GM21423 (cell line): Measurements from ENCODE around the gene NID1.
A peak's percentile ranks its signal among the peaks of the same experiment; 100 is the strongest.
"Not testable (repeated sequence)": the region's sequence is repeated elsewhere in the genome, so short reads cannot be mapped to it uniquely, and the experiment has no call there.

ENCODE experiments used
- ATAC-seq: cut with Tn5 transposase; IDR thresholded peaks from one replicate; pipeline ENCODE4 v1.9.1; 2021; ENCODE audit warnings: mild to moderate bottlenecking, moderate library complexity; ENCODE audit not compliant: unreplicated experiment

NID1 gene

GRCh38 chr1:235941876-235942624, 122.8 kb downstream of the NID1 start:
- ATAC-seq = no peak

GRCh38 chr1:235940285-235940684, 124.6 kb downstream of the NID1 start:
- no peak for ATAC-seq

- no peak for ATAC-seq
These were observed 125.5 kb downstream of the NID1 start for GRCh38 chr1:235939480-235939775.

- no peak for ATAC-seq
These were observed 126.0 kb downstream of the NID1 start for GRCh38 chr1:235938709-235939479.

GRCh38 chr1:235937123-235937522, 127.8 kb downstream of the NID1 start:
- no peak for ATAC-seq

GRCh38 chr1:235935235-235936225, 129.4 kb downstream of the NID1 start:
- ATAC-seq = no peak

- ATAC-seq = no peak
These were observed 131.1 kb downstream of the NID1 start for GRCh38 chr1:235933766-235934116.

GRCh38 chr1:235933017-235933765, 131.7 kb downstream of the NID1 start:
- ATAC-seq = no peak

- peak; percentile 44 for ATAC-seq
These were observed 132.8 kb downstream of the NID1 start for GRCh38 chr1:235932090-235932510.

- ATAC-seq = no peak
These were observed 133.6 kb downstream of the NID1 start for GRCh38 chr1:235931171-235931738.

GRCh38 chr1:235930543-235930942, 134.3 kb downstream of the NID1 start:
- ATAC-seq = no peak

GRCh38 chr1:235929216-235929615, 135.7 kb downstream of the NID1 start:
- ATAC-seq = no peak

GRCh38 chr1:235928197-235928596, 136.7 kb downstream of the NID1 start:
- no peak for ATAC-seq

- not testable (repeated sequence) for ATAC-seq
These were observed 137.3 kb downstream of the NID1 start for GRCh38 chr1:235927551-235927950.
